Keratinocyte (primary cell): ENCODE measurements around the gene CEP85L. TPM values are rescaled to one million over a fixed set of nuclear protein-coding genes. Genes with fewer than 3 reads are reported as not detected.
"Not testable (repeated sequence)": the region's sequence is repeated elsewhere in the genome, so short reads cannot be mapped to it uniquely, and the experiment has no call there.

Experiments
- DNase-seq: peaks from one replicate; pipeline ENCODE4 v3.0.0-alpha.2; 2011; ENCODE audit warnings: low read depth, missing footprints, low spot score
- FAIRE-seq: peaks from 2 replicates; lab custom pipeline; 2011; peaks lifted over from hg19 to GRCh38; lab: Jason Lieb, UNC
- H2AFZ ChIP-seq: 2 replicates; pipeline ENCODE4 v1.6.0; 2012; ENCODE audit warnings: low read length, control low read depth, inconsistent platforms; ENCODE audit not compliant: control insufficient read depth
- H3K27ac ChIP-seq: 2 replicates; pipeline ENCODE4 v1.5.1; 2011; ENCODE audit warnings: low read length; ENCODE audit not compliant: control insufficient read depth, insufficient read depth
- H3K27me3 ChIP-seq: 3 replicates; pipeline ENCODE4 v1.6.0; 2011; ENCODE audit warnings: low read length; ENCODE audit not compliant: control insufficient read depth, insufficient read depth; ENCODE audit errors: extremely low read depth
- H3K36me3 ChIP-seq, 2 experiments: 2 replicates in 1 of 2; 3 replicates in 1 of 2; pipeline ENCODE4 v1.5.1; 2011; ENCODE audit warnings: low read length in 2 of 2, mild to moderate bottlenecking in 1 of 2; ENCODE audit not compliant: control insufficient read depth in 2 of 2, insufficient read depth in 2 of 2; ENCODE audit errors: extremely low read depth in 1 of 2
- H3K4me1 ChIP-seq: 3 replicates; pipeline ENCODE4 v1.5.1; 2011; ENCODE audit warnings: low read length; ENCODE audit not compliant: control insufficient read depth, insufficient read depth; ENCODE audit errors: extremely low read depth
- H3K4me2 ChIP-seq: 3 replicates; pipeline ENCODE4 v1.6.0; 2011; ENCODE audit warnings: low read depth, low read length; ENCODE audit not compliant: control insufficient read depth, insufficient read depth; ENCODE audit errors: extremely low read depth
- H3K4me3 ChIP-seq, 3 experiments: fragments of 200-600 bp in 1 of 3; sonication (generic) in 1 of 3; 2 replicates in 2 of 3; 3 replicates in 1 of 3; pipeline ENCODE4 v1.5.1; 2011 to 2016; ENCODE audit warnings: low read length in 3 of 3, mild to moderate bottlenecking in 3 of 3, control low read depth in 2 of 3, inconsistent platforms in 1 of 3, low read depth in 1 of 3, mixed read lengths in 1 of 3, mixed run types in 1 of 3, moderate library complexity in 1 of 3; ENCODE audit not compliant: control insufficient read depth in 2 of 3, insufficient read depth in 2 of 3; ENCODE audit errors: extremely low read depth in 1 of 3
- H3K79me2 ChIP-seq: 2 replicates; pipeline ENCODE4 v1.6.0; 2012; ENCODE audit warnings: low read length; ENCODE audit not compliant: control insufficient read depth, insufficient read depth
- H3K9ac ChIP-seq: 3 replicates; pipeline ENCODE4 v1.6.0; 2011; ENCODE audit warnings: low read length; ENCODE audit not compliant: control insufficient read depth, insufficient read depth; ENCODE audit errors: extremely low read depth
- H3K9me1 ChIP-seq: 3 replicates; pipeline ENCODE4 v1.6.0; 2011; ENCODE audit warnings: low read length; ENCODE audit not compliant: control insufficient read depth, insufficient read depth; ENCODE audit errors: extremely low read depth
- H3K9me3 ChIP-seq: 2 replicates; pipeline ENCODE4 v1.5.1; 2012; ENCODE audit warnings: low read depth, low read length; ENCODE audit not compliant: control insufficient read depth
- H4K20me1 ChIP-seq: 3 replicates; pipeline ENCODE4 v1.6.0; 2011; ENCODE audit warnings: low read length; ENCODE audit not compliant: control insufficient read depth, insufficient read depth; ENCODE audit errors: extremely low read depth
- CTCF ChIP-seq, 3 experiments: IDR thresholded peaks in 1 of 3; conservative IDR thresholded peaks in 1 of 3; optimal IDR thresholded peaks in 1 of 3; 2 replicates in 2 of 3; 3 replicates in 1 of 3; pipeline versions ENCODE3 to v1.5.1; 2011; ENCODE audit warnings: low read length in 3 of 3, mild to moderate bottlenecking in 3 of 3, moderate library complexity in 2 of 3, control low read depth in 1 of 3, inconsistent platforms in 1 of 3; ENCODE audit not compliant: insufficient read depth in 2 of 3; ENCODE audit errors: extremely low read depth in 1 of 3
- EZH2 ChIP-seq: IDR thresholded peaks from one replicate; pipeline ENCODE4 v1.6.1; 2012; ENCODE audit warnings: inconsistent platforms, mild to moderate bottlenecking, low read length, moderate library complexity
- dilution Hi-C: fragments of 300-500 bp; cut with MboI; formaldehyde crosslinking; loops from one replicate; pipeline ENCODE4 v1.7.0; 2020; ENCODE audit warnings: low sequenced_read_pairs; ENCODE audit not compliant: extremely low pct_ligation_motif_present
- polyA plus RNA-seq, 5 experiments: library from polyadenylated mRNA; depleted of rRNA in 3 of 5; stranded (reverse) in 3 of 5; stranded (forward) in 1 of 5; unstranded in 1 of 5; fragments of >200 nt; gene quantifications; 1 replicate in 1 of 5; 2 replicates in 3 of 5; 3 replicates in 1 of 5; pipeline versions ENCODE4 v1.2.1 to v1.2.3, GENCODE V29; 2011 to 2012; ENCODE audit warnings: missing spikeins in 2 of 5, low read depth in 1 of 5, low replicate concordance in 1 of 5

Gene CEP85L
- polyA plus RNA-seq, 1 donor (not counting 4 experiments of a cell fraction or from before 2014, with no cell fraction given): 3.5 TPM

GRCh38 chr6:118444796-118445195 lies 206.6 kb downstream of the CEP85L start:
- Histone ChIP-seq H3K9me1 (no peaks in the 10 kb centered on the region), H3K9me3 (no peaks in the 10 kb centered on the region), H3K79me2 (no peaks in the 10 kb centered on the region), H3K27me3 (no peaks in the 10 kb centered on the region), H3K9ac (no peak overlapping the region), H3K36me3 (no peaks in the 10 kb centered on the region), H3K4me1 (no peaks in the 10 kb centered on the region), H2AFZ (no peak overlapping the region), H3K27ac (no peak overlapping the region), H3K4me3 (no peak overlapping the region), H3K4me2 (no peak overlapping the region), H4K20me1 (no peaks in the 10 kb centered on the region)
- TF ChIP-seq CTCF (optimal IDR thresholded peaks at IDR 0.05 in 1 of 3, IDR thresholded peaks at IDR 0.05 in 1 of 3, conservative IDR thresholded peaks at IDR 0.05 in 1 of 3; ENCODE audit: extremely low read depth in 1 of 3, insufficient read depth in 2 of 3, low read length in 3 of 3) (no peak), EZH2 (no peak)
- FAIRE-seq (no peak), DNase-seq (no peak)
- dilution Hi-C loops: no loop called here

GRCh38 chr6:118436482-118436881 lies 214.9 kb downstream of the CEP85L start:
- dilution Hi-C loops: no loop called here
- no peak for TF ChIP-seq CTCF (optimal IDR thresholded peaks at IDR 0.05 in 1 of 3, IDR thresholded peaks at IDR 0.05 in 1 of 3, conservative IDR thresholded peaks at IDR 0.05 in 1 of 3; ENCODE audit: extremely low read depth in 1 of 3, insufficient read depth in 2 of 3, low read length in 3 of 3)
- no peak for TF ChIP-seq EZH2

GRCh38 chr6:118434147-118434546 lies 217.2 kb downstream of the CEP85L start:
- H3K79me2 ChIP-seq, FAIRE-seq, H3K36me3 ChIP-seq, H3K4me1 ChIP-seq, DNase-seq, H4K20me1 ChIP-seq, H2AFZ ChIP-seq, dilution Hi-C loops, H3K27ac ChIP-seq, H3K27me3 ChIP-seq, H3K9ac ChIP-seq, H3K4me2 ChIP-seq, H3K4me3 ChIP-seq, H3K9me3 ChIP-seq, H3K9me1 ChIP-seq: not testable (repeated sequence)

More at GRCh38 chr6:118436482-118436881, 214.9 kb downstream of the CEP85L start:
- Histone ChIP-seq H3K4me2 (no peak overlapping the region), H3K4me1 (no peaks in the 10 kb centered on the region), H3K9me3 (no peaks in the 10 kb centered on the region), H4K20me1 (no peaks in the 10 kb centered on the region), H3K27ac (no peak overlapping the region), H3K4me3 (no peak overlapping the region), H3K79me2 (no peaks in the 10 kb centered on the region), H3K9ac (no peak overlapping the region), H2AFZ (no peak overlapping the region), H3K9me1 (no peaks in the 10 kb centered on the region), H3K36me3 (no peaks in the 10 kb centered on the region), H3K27me3 (no peaks in the 10 kb centered on the region)
- FAIRE-seq (no peak), DNase-seq (no peak)

GRCh38 chr6:118421312-118421711 lies 230.1 kb downstream of the CEP85L start:
- H3K4me1 ChIP-seq, DNase-seq, H3K79me2 ChIP-seq, H3K9me3 ChIP-seq, H3K27me3 ChIP-seq, H3K36me3 ChIP-seq, H4K20me1 ChIP-seq, H3K4me3 ChIP-seq, H3K9ac ChIP-seq, H3K27ac ChIP-seq, H3K4me2 ChIP-seq, H2AFZ ChIP-seq, H3K9me1 ChIP-seq, dilution Hi-C loops, FAIRE-seq: not testable (repeated sequence)
